ENCODE measurements around the gene AAMP. TPM values are rescaled to one million over a fixed set of nuclear protein-coding genes. Genes with fewer than 3 reads are reported as not detected.

Gene AAMP
- total and polyA plus RNA-seq, 2 experiments from 2014 or later = 90.8 to 203 TPM

DNA sequence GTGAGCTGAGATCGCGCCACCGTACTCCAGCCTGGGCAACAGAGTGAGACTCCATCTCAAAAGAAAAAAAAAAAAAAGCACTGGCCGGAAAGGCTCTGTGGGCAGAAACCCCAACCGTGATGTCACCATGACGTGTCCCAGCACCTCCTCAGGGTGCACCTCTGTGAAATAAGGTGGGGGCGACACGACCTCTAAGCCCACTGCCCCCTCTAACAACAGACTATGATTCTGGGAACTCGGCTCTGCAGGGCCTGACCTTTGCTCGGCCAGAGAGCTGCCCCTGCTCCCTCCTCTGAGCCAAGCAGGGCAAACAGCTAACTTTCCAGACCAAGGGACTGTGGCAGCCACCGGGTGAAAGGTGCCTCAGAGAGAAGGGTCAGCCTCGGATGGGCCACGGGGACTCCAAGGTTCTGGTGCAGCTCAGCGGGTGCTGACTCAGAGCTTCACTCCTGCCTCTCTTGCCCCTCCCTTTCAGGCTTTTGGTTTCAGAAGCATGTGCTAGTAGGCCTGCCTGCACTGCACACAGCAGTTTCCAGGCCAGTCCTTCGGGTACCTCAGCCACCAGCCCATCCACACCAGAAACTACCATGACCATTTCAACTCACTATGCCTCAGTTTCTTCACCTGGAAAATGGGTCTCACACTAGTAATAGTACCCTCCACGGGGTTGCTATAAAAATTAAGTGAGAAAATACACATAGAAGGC lies 14.3 kb upstream of the AAMP start:
- Histone ChIP-seq H2AFZ (no peak overlapping the region), H3K27ac (ENCODE audit: low read depth) (no peak overlapping the region), H3K36me3 (ENCODE audit: insufficient read depth) (no peaks in the 10 kb centered on the region; the same call in 1 of the 2 replicates), H3K27me3 (ENCODE audit: insufficient read depth) (no peaks in the 10 kb centered on the region), H3K4me1 (ENCODE audit: insufficient read depth) (peaks cover 10% of the 10 kb centered on the region), H4K20me1 (replicated peaks; ENCODE audit: insufficient read depth) (no peaks in the 10 kb centered on the region), H3F3A (replicated peaks; ENCODE audit: low read depth) (no peaks in the 10 kb centered on the region), H3K79me2 (replicated peaks; ENCODE audit: insufficient read depth) (no peaks in the 10 kb centered on the region), H3K9me2 (ENCODE audit: insufficient read depth) (no peaks in the 10 kb centered on the region), H3K4me2 (no peak overlapping the region), H3K4me3 (no peak overlapping the region)
- Mint-ChIP-seq H3K4me1 (peaks cover 15% of the 10 kb centered on the region; the same call in 2 of the 3 replicates), H3K36me3 (ENCODE audit: low read depth) (peaks cover 2% of the 10 kb centered on the region; the same call in 1 of the 3 replicates), H3K27ac (no peak overlapping the region), H3K4me3 (no peak overlapping the region), H3K9me3 (no peaks in the 10 kb centered on the region), H3K27me3 (ENCODE audit: insufficient read depth, low read depth, poor library complexity) (peaks cover 12% of the 10 kb centered on the region)
- ATAC-seq = no peak
- TF ChIP-seq STAT1 (IDR thresholded peaks at IDR 0.05; ENCODE audit: unreplicated experiment) (no peak), ETS1 (IDR thresholded peaks at IDR 0.05) (no peak), JUNB (IDR thresholded peaks at IDR 0.05; ENCODE audit: unreplicated experiment) (no peak), EZH2 (IDR thresholded peaks at IDR 0.05; ENCODE audit: low read depth, unreplicated experiment) (no peak), POLR2AphosphoS5 (IDR thresholded peaks at IDR 0.05; ENCODE audit: low read depth) (no peak), NANOG (IDR thresholded peaks at IDR 0.05; ENCODE audit: borderline replicate concordance) (no peak), ZNF114 (CRISPR knock-in tag; IDR thresholded peaks at IDR 0.05) (no peak), ZNF331 (CRISPR knock-in tag; IDR thresholded peaks at IDR 0.05; ENCODE audit: low read depth) (no peak), EZH2phosphoT487 (IDR thresholded peaks at IDR 0.05; ENCODE audit: unreplicated experiment) (no peak), CTCF (conservative IDR thresholded peaks at IDR 0.05; ENCODE audit: low read depth in 2 of 2) (no peak), CREB1 (CRISPR knock-in tag; IDR thresholded peaks at IDR 0.05; ENCODE audit: low read depth) (no peak), ZNF462 (CRISPR knock-in tag; IDR thresholded peaks at IDR 0.05) (no peak)
- TF ChIP-seq, protein P1, sequence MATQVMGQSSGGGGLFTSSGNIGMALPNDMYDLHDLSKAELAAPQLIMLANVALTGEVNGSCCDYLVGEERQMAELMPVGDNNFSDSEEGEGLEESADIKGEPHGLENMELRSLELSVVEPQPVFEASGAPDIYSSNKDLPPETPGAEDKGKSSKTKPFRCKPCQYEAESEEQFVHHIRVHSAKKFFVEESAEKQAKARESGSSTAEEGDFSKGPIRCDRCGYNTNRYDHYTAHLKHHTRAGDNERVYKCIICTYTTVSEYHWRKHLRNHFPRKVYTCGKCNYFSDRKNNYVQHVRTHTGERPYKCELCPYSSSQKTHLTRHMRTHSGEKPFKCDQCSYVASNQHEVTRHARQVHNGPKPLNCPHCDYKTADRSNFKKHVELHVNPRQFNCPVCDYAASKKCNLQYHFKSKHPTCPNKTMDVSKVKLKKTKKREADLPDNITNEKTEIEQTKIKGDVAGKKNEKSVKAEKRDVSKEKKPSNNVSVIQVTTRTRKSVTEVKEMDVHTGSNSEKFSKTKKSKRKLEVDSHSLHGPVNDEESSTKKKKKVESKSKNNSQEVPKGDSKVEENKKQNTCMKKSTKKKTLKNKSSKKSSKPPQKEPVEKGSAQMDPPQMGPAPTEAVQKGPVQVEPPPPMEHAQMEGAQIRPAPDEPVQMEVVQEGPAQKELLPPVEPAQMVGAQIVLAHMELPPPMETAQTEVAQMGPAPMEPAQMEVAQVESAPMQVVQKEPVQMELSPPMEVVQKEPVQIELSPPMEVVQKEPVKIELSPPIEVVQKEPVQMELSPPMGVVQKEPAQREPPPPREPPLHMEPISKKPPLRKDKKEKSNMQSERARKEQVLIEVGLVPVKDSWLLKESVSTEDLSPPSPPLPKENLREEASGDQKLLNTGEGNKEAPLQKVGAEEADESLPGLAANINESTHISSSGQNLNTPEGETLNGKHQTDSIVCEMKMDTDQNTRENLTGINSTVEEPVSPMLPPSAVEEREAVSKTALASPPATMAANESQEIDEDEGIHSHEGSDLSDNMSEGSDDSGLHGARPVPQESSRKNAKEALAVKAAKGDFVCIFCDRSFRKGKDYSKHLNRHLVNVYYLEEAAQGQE (IDR thresholded peaks at IDR 0.05; ENCODE audit: unreplicated experiment) = no peak
- DNase-seq (ENCODE audit: low spot score) = no peak

All from GM23338 (cell line).